GM18526 (cell line): ENCODE data around the gene MID1.

Source experiments
- POLR2A ChIP-seq: IDR thresholded peaks from 3 replicates; pipeline ENCODE4 v1.6.1; 2011; ENCODE audit not compliant: insufficient read length; ENCODE audit errors: extremely low read depth

The MID1 gene

GRCh38 chrX:10598540-10598939 lies 21.8 kb downstream of the MID1 start:
- TF ChIP-seq POLR2A, result no peak

GRCh38 chrX:10597871-10598270 lies 22.5 kb downstream of the MID1 start:
- no peak for TF ChIP-seq POLR2A

- TF ChIP-seq POLR2A, result no peak
Observed at GRCh38 chrX:10591363-10592335, 28.7 kb downstream of the MID1 start.

- no peak for TF ChIP-seq POLR2A
Observed at GRCh38 chrX:10589098-10589497, 31.3 kb downstream of the MID1 start.

- no peak for TF ChIP-seq POLR2A
Observed at GRCh38 chrX:10582945-10583344, 37.4 kb downstream of the MID1 start.

GRCh38 chrX:10582215-10582733 lies 38.1 kb downstream of the MID1 start:
- no peak for TF ChIP-seq POLR2A

GRCh38 chrX:10579112-10580011 lies 41.0 kb downstream of the MID1 start:
- TF ChIP-seq POLR2A, result no peak

GRCh38 chrX:10578527-10578926 lies 41.9 kb downstream of the MID1 start:
- no peak for TF ChIP-seq POLR2A

- no peak for TF ChIP-seq POLR2A
Observed at GRCh38 chrX:10577853-10578252, 42.5 kb downstream of the MID1 start.

GRCh38 chrX:10576777-10577447 lies 43.5 kb downstream of the MID1 start:
- TF ChIP-seq POLR2A, result no peak

- no peak for TF ChIP-seq POLR2A
Observed at GRCh38 chrX:10576186-10576585, 44.2 kb downstream of the MID1 start.

GRCh38 chrX:10574663-10575062 lies 45.7 kb downstream of the MID1 start:
- TF ChIP-seq POLR2A, result no peak

- TF ChIP-seq POLR2A, result no peak
Observed at GRCh38 chrX:10571260-10571659, 49.1 kb downstream of the MID1 start.

- no peak for TF ChIP-seq POLR2A
Observed at GRCh38 chrX:10570601-10571000, 49.8 kb downstream of the MID1 start.

GRCh38 chrX:10569946-10570345 lies 50.4 kb downstream of the MID1 start:
- TF ChIP-seq POLR2A, result no peak
